SKM-1 (cell line): ENCODE measurements around the gene COL2A1.

Source experiments
- DNase-seq: peaks from one replicate; lab custom pipeline; 2025; ENCODE audit not compliant: unreplicated experiment; lab: John Stamatoyannopoulos, UW

Gene COL2A1

GRCh38 chr12:48015954-48016353 is 11.7 kb upstream of the COL2A1 start:
- no peak for DNase-seq

GRCh38 chr12:48015129-48015528 is 10.9 kb upstream of the COL2A1 start:
- no peak for DNase-seq

GRCh38 chr12:48013287-48013686 is 9.0 kb upstream of the COL2A1 start:
- no peak for DNase-seq

- DNase-seq, result no peak
Measured at GRCh38 chr12:48012070-48012469, 7.8 kb upstream of the COL2A1 start.

DNA sequence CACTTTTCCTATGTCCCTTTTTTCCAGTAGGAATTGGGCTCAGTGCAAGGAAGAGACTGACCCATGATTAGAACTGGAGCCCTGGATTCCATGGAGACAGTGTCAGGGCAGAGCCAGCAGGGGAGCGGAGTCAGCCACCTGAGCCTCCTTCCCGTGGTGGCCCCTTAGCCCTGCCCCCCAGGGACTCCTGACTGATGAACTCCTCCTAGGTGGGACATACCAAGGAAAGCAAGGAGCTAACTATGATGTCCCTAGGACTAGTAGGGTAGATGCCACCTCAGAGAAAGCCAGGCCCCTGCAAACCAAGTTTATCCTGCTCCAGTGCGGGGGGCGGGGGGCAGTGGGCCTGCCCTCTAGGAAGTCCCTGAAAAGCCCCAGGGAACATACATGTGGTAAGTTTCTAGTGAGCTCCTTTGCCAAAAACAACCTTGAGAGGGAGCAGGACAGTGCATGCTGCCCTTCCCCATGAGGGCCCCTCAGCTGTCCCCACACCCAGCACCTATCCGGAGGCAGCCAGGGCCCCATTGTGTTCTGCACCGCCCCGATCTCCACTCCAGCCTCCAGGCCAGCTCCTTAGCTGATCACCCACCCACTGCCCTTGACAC is 6.2 kb upstream of the COL2A1 start:
- DNase-seq, result no peak

DNA sequence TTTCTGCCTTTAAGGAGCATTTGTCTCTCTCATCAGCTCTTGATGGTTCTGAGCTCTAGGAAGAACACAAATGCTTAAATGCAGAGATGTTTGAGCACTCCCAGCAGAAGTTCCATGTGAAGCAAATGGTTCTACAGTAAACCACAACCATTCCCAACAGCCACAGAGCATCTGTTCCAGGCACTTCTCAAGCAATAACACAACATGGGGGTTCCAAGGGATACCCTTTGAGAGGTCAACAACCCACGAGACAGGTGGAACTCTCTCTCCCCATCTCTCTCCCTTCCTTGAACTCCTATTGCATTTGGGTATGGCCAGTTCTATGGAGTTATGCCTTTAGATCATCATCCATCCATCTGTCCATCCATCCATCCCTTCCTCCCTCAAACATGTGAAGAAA is 5.2 kb upstream of the COL2A1 start:
- no peak for DNase-seq

- DNase-seq, result no peak
Measured at GRCh38 chr12:48008950-48009349, 4.7 kb upstream of the COL2A1 start.

GRCh38 chr12:48008349-48008748 is 4.1 kb upstream of the COL2A1 start:
- DNase-seq, result no peak

- no peak for DNase-seq
Measured at GRCh38 chr12:48007206-48007605, 2.9 kb upstream of the COL2A1 start.

DNA sequence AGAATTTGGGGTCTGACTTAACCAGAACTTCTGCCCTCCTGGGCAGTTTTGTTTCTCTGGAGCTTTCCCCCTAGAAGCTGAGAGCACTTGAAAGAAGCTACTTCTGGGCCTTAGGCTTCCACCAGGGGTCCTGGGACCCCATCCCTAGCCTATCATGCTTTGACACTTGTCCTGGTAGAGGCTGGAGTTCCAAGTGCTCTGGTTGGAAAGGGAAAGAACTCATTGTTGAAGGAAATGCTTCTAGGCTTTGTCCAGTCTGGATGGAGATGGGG is 1.4 kb upstream of the COL2A1 start:
- no peak for DNase-seq

DNA sequence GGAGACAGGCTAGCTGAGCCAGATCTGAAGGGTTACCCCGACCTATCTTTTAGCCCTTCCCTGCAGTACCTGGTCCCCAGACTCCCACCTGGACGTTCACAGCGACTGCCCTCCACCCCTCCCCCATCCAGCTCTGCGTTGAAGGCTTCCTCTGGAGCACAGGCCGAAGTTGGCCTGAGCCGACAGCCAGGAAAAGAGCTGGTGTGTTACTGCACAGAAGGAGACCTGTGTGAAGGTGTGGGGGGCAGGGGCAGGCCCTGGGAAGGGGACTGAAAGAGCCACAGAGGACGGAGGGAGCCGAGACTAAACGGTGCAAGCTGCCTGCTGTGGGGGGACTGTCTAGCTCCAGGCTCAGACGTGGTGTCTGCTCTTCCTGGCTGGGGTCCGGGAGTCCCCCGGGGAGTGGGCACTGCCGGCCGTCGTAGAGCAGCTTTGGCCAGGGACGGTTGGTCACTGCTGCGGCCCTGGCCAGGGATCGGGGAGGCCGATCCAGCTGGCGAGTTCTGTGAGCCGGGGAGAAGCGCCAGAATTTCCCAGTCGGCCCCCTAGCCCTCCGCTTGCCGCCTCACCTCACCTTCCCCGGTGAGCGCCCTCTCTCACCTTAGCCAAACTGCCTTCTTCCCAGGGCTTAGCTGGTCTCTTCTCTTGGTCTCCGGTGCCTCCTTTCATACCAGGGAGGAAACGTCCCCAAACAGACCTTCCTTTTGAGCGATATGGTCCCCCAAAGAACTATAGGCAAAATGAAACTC is 899 bp upstream of the COL2A1 start:
- DNase-seq, result no peak

DNA sequence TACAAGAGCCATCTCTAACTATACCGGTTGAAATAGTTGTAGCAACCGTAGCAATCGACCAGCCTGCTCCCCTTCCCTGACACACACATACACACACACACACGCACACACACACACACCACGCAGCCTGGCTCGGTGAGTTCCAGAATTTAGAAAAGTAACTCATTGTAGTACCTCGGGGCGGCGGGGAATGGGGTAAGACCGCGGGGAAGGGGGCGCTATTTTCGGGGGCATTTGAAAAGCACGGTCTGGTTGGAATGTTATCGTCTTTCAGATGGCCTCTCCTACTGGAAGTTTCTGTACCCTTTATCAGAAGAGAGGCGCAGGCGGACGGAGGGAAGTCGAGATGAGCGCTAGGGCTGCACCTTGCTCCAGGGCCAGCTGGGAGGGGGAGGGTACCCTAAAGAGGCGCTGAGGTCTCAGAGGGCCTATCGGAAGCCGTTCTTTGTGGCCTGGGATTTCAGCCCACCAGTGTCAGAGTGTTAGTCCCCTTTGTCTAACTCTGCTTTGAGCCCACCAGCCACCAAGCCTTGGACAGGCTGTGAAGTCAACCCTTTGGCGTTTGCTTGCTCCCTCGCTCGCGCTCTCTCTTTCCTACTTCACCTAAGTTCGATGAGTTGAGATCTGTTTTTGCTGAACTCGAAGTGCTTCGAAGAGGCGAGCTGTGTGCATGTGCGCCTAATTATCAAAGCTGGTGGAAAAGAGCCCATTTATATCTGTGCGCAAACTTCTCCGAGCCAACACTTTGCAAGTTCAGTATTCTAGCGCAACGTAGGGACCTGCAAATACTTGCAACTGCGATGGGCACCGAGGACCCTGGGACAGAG is 837 bp downstream of the COL2A1 start:
- DNase-seq, result no peak

DNA sequence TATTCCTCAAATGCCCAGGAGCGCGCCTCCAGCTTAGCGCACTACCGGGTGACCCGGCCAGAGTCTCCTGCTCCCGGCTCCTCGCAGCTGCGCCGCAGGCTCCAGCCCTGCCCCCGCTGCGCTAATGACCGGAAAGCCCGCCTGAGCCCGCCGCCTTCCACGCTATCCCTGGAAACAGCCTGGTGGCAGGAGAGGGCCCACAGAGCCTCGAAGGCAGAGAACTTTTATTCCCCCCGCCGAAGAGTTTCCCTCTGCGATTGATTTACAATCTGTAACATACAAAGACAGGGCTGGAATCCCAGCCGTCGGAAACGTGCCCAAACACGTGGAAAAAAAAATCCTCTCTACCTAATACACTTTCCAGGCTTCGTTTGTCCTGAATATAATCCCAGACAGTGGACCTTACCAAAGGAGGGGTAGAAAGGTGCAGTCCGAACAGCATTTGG is 1.5 kb downstream of the COL2A1 start:
- DNase-seq, result no peak

GRCh38 chr12:48002414-48002730 is 1.9 kb downstream of the COL2A1 start:
- no peak for DNase-seq

GRCh38 chr12:48001505-48002413 is 2.5 kb downstream of the COL2A1 start:
- DNase-seq, result no peak

GRCh38 chr12:48000878-48001504 is 3.3 kb downstream of the COL2A1 start:
- no peak for DNase-seq

GRCh38 chr12:47999816-48000215 is 4.5 kb downstream of the COL2A1 start:
- DNase-seq, result no peak

DNA sequence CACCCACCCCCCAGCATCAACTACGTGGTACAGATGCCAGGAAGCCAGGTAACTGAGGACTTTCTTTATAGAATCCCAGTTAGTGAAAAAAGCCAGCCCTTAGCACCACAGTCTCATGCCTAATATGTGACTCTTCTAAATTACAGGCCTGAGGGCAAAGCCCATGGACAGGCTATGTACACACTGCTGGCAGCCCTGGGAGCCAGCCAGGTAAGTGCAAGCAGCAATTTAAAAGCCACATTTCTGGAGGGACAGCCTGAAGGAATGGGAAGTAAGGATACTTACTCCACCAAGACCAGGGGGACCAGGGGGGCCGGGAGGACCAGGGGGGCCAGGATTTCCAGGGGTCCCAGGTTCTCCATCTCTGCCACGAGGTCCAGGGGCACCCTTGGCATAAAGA is 7.0 kb downstream of the COL2A1 start:
- DNase-seq, result no peak

DNA sequence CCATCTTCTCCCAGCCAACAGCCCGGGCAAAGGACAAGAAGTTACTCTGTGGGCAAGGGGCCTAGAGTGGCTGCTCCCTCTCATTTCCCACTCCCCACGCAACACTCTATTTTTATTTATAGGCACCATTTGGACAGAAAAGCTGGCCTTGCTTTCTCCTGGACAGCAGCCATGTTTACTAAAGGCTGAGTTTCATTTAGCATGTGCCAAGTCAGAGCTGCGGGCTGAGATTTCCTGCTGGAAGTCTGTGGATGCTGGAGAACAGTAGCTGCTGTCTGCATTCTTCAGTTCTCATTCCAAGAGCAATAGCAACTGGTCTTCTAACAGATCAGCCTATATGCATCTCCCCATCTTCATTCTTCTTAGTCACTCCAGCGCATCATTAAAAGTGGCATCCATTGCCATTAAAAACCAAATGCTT is 8.3 kb downstream of the COL2A1 start:
- no peak for DNase-seq

DNA sequence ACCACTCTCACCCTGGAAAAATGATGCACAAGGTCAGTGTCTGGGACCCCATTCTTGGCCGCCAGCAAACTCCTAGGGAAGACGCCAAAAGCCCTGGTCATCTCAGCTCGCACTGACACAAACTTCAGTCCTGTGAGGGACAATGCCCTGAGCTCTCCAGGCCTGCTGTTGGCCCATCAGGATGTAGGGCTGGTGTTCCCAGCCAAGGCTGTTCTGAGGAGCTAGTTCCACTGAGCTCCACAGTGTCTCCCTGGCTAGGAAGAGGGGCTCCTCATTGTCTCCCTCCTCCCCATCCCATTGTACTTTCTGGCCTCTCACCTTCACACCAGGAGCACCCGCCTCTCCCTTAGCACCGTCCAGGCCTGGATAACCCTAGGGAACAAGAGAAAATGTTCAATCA is 10.8 kb downstream of the COL2A1 start:
- DNase-seq, result no peak

DNA sequence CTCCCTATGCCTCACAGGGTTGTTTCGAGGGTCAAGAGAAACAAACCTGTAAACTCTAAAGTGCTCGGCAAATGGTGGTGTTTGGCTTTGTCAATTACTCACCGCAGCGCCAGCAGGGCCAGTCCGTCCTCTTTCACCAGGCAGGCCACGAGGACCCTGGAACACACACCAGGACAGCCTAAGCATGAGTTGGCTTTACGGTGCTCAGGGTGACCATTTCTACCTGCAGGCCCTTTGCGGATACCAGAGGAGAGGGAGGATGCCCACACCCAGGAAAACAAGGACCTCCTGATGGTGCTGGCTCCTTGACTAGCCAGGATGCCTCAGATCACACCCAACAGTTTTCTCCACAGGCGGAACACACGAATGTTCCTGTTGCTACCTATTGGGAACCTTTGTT is 11.5 kb downstream of the COL2A1 start:
- DNase-seq, result no peak
